SK-N-SH (cell line): ENCODE measurements around the gene ATP8A2.

ENCODE experiments used
- CHD2 ChIP-seq: fragments of 150-350 bp; IDR thresholded peaks from 2 replicates; pipeline ENCODE4 v1.6.1; 2018; ENCODE audit warnings: low read length; ENCODE audit not compliant: partially characterized antibody
- CTCF ChIP-seq: fragments of 200-600 bp; sonication (generic); IDR thresholded peaks from 2 replicates; pipeline ENCODE4 v1.6.1; 2017; ENCODE audit warnings: antibody characterized with exemption, mild to moderate bottlenecking, moderate library complexity
- EP300 ChIP-seq, 2 experiments: IDR thresholded peaks; 2 replicates each; pipeline versions ENCODE4 v1.4.0 to v1.6.1; 2012; ENCODE audit warnings: borderline replicate concordance in 1 of 2, low read depth in 1 of 2, low read length in 1 of 2
- FOXM1 ChIP-seq: IDR thresholded peaks from 2 replicates; pipeline ENCODE4 v1.4.0; 2012; ENCODE audit warnings: low read depth, mild to moderate bottlenecking
- GABPA ChIP-seq: IDR thresholded peaks from 2 replicates; pipeline ENCODE4 v1.4.0; 2012; ENCODE audit warnings: low read depth, mild to moderate bottlenecking
- JUND ChIP-seq: IDR thresholded peaks from 2 replicates; pipeline ENCODE4 v1.4.0; 2012
- MAX ChIP-seq: IDR thresholded peaks from 2 replicates; pipeline ENCODE4 v1.4.0; 2012; ENCODE audit warnings: low read depth
- NFIC ChIP-seq: IDR thresholded peaks from 2 replicates; pipeline ENCODE4 v1.4.0; 2012; ENCODE audit warnings: borderline replicate concordance
- POLR2AphosphoS5 ChIP-seq: IDR thresholded peaks from 2 replicates; pipeline ENCODE4 v1.6.1; 2012; ENCODE audit warnings: low read depth, low read length
- RAD21 ChIP-seq: IDR thresholded peaks from 2 replicates; pipeline ENCODE4 v1.6.1; 2012; ENCODE audit warnings: mild to moderate bottlenecking, low read length
- SIN3A ChIP-seq: IDR thresholded peaks from 2 replicates; pipeline ENCODE4 v1.6.1; 2012; ENCODE audit warnings: low read depth, mild to moderate bottlenecking, low read length, moderate library complexity, borderline replicate concordance
- TEAD4 ChIP-seq: IDR thresholded peaks from 2 replicates; pipeline ENCODE4 v1.4.0; 2012; ENCODE audit warnings: mild to moderate bottlenecking, borderline replicate concordance; ENCODE audit not compliant: insufficient read depth
- YY1 ChIP-seq: IDR thresholded peaks from 2 replicates; pipeline ENCODE4 v1.4.0; 2012; ENCODE audit warnings: low read depth, mild to moderate bottlenecking
- ZBTB33 ChIP-seq: IDR thresholded peaks from 2 replicates; pipeline ENCODE4 v1.4.0; 2012; ENCODE audit warnings: low read depth, borderline replicate concordance

- no peak for TF ChIP-seq CTCF
- no peak for TF ChIP-seq FOXM1
- no peak for TF ChIP-seq YY1
- no peak for TF ChIP-seq CHD2
- no peak for TF ChIP-seq POLR2AphosphoS5
- no peak for TF ChIP-seq TEAD4
- TF ChIP-seq EP300 (IDR thresholded peaks at IDR 0.05; ENCODE audit: borderline replicate concordance in 1 of 2, low read depth in 1 of 2, low read length in 1 of 2): no peak
- TF ChIP-seq MAX: no peak
- TF ChIP-seq GABPA: no peak
- no peak for TF ChIP-seq RAD21
- no peak for TF ChIP-seq JUND
- TF ChIP-seq NFIC: no peak
- no peak for TF ChIP-seq SIN3A
- no peak for TF ChIP-seq ZBTB33
Observed at GRCh38 chr13:25733001-25733491, 361.3 kb downstream of the ATP8A2 start.
